HG02571 (cell line): ENCODE results near the gene PTGDR2.
"Not testable (repeated sequence)": the region's sequence is repeated elsewhere in the genome, so short reads cannot be mapped to it uniquely, and the experiment has no call there.

Experiments used
- ATAC-seq: cut with Tn5 transposase; IDR thresholded peaks from one replicate; pipeline ENCODE4 v1.9.1; 2021; ENCODE audit warnings: mild to moderate bottlenecking, moderate library complexity; ENCODE audit not compliant: unreplicated experiment

PTGDR2 gene

GRCh38 chr11:60844045-60844869, 11.5 kb downstream of the PTGDR2 start:
- ATAC-seq: no peak

- ATAC-seq: no peak
These were observed 12.8 kb downstream of the PTGDR2 start for GRCh38 chr11:60842668-60843600.

- peak; percentile 76 for ATAC-seq
These were observed 13.7 kb downstream of the PTGDR2 start, which contains the start of gene CCDC86 for GRCh38 chr11:60841797-60842667. Gene CCDC86, plus strand, starts transcription at chr11:60842113. Its CDS starts 12 bp downstream, at chr11:60842125.

GRCh38 chr11:60840470-60841430, 15.0 kb downstream of the PTGDR2 start:
- ATAC-seq: no peak

DNA sequence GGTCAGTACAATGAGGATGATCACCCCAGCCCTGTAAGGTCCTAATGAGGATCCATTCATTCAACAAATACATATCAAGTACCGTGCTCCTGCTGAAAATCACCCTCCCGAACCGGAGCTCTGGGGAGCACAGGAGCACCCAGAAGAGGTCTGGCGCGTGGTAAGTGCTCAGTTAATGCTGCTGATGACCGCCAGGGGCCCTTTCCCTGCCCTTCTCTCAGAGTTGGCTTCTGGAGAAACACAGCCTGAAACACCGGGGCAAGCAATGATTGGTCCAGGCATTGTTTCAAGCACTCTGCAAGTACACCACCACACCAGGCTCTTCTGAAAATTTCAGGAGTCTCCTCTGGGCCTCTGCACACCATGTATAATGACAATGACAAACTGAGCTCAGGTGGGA, 17.6 kb downstream of the PTGDR2 start:
- ATAC-seq: no peak

DNA sequence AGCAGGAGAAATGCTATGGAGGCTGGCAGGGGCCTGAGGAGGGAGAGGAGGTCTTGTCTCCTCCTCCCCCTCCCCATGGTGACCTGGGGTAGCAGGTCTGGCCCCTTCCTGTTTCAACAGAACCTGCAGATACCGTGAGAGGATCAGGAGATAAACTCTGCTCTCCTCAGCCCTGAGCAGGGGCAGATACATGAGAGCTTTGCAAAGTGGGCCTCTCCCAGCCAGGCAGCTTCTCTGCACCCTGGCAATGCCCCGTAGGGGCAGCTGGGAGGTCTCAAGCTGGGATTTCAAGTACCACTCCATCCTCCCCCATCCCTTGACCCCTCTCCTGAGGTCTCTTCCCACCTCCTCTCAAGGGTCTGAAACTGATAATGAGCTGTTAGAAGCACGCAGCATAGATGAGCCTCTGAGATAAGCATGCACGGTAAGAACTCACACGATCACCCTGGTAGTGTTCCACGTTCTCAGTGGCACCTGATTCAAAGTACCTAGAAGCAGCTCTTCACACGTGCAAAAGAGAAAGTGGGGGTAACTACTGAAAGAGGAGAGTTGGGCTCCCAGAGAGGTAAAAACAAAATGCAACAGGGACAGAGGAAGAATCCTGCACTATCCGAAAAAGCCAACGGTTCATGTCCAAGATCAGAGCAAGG, 18.8 kb downstream of the PTGDR2 start:
- ATAC-seq: no peak

DNA sequence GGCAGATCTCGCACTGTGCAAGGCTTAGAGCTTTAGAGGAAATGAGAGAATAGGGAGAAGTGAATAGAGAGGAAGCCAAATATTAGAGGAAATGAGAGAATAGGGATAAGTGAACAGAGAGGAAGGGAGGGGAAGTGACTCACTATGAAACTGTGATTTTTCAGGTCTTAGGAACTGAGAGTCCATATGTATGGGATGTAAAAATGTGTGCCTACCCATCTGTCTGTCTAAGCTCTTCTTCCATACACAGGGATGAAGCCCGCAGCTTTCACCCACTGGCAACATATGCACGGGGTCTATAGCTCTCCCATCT, 20.3 kb downstream of the PTGDR2 start:
- no peak for ATAC-seq

DNA sequence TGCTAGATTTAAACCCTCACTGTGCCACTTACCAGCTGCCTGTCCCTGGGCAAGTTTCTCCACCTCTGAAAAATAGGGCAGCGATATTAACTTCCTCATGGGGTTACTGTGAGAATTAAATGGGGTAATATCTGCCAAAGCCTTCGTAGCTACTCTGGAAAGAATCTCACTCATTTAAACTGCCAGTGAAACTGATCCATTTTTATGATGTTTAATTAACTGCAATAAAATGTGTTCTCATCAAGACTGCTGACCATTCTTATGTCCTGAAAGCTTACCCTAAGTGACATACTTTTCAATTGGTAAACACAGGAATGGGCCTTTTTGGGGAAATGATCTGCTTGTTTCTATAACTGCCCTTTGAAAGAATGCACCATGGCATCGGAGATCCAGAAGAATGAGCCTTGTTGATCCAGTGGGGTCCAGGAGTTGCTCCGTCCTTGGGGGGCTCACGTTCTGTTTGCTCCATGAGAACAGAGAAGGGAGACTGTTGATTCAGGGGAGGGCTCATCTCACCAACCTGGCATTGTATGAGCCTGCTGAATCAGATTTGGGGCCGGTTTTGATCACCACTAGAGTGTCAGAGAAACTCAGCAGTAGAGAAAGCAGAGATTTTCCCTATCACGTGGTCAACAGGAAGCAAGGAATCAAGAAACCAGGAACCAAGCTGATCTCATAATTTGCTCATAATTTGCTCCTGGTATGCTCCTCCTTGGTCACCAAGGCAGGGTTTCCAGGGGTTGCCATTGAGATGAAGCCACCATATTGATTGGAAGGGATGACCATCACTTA, 20.8 kb downstream of the PTGDR2 start:
- ATAC-seq: no peak

DNA sequence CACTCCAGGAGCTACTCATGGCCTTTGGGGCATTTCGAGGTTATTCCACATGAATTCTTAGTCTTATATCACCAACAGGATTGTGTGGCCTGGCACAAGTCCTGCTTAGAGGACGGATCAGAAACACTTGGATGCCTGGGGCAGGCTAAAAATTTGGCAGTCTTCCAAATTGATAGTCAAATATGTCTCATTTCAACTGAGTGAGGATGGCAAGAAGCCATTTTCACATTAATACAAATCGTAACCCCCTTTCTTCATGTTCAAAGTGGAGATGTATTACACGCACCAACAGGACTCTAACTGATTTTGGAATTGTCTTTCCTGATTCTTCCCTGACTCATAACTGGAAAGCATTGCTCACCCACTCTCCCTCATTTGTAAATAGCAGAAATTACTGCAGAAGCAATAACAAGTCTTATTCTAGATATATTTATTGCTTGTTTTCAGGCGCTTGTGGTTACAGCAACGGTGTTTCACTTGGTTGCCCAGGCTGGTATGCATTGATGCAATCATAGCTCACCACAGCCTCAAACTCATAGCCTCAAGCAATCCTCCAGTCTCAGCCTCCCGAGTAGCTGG, 24.2 kb downstream of the PTGDR2 start:
- no peak for ATAC-seq

- peak; percentile 76 for ATAC-seq
These were observed 24.6 kb downstream of the PTGDR2 start for GRCh38 chr11:60831143-60831500.

DNA sequence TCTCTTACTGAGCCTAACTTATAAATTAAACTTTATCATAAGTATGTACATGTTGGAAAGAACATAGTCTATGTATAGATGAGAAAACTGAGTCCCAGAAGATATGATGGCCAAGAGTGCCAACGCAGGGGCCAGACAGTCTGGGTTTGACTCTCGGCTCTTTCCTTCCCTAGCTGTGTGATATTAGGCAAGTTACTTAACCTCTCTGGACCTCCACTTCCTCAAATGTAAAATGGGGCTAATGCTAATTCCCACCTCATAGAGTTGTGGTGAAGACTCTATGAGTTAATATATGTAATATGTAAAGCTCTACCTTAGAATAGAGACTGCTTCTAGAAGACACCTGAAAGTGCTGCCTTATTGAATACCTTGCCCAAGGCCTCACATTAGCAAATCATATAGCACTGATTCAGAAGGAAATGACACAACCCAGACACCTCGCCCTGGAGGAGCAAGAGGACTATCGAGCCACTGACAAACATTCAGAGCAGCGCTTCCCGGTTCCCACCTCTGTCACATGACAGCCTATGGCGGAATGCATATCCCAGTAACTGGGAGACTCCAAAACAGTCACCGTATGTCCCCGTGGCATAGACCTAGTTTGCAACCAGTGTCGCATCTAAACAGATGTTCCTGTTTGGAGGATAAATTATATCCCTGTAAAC, 25.1 kb downstream of the PTGDR2 start:
- ATAC-seq: peak; percentile 17

- no peak for ATAC-seq
These were observed 30.0 kb downstream of the PTGDR2 start for GRCh38 chr11:60825790-60826189.

DNA sequence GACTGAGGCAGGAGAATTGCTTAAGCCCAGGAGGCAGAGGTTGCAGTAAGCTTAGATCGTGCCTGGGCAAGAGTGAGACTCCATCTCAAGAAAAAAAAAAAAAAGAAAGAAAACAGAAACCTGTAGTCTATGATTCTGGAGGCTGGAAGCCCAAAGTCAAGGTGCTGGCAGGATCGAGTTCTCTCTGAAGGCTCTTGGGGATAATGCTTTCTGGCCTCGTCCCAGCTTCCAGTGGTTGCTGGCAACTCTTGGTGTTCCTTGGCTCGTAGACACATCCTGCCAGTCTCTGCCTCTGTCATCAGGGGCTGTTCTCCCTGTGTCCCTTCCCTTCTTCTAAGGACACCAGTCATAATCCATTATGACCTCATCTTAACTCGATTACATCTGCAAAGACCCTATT, 30.6 kb downstream of the PTGDR2 start:
- ATAC-seq: no peak

DNA sequence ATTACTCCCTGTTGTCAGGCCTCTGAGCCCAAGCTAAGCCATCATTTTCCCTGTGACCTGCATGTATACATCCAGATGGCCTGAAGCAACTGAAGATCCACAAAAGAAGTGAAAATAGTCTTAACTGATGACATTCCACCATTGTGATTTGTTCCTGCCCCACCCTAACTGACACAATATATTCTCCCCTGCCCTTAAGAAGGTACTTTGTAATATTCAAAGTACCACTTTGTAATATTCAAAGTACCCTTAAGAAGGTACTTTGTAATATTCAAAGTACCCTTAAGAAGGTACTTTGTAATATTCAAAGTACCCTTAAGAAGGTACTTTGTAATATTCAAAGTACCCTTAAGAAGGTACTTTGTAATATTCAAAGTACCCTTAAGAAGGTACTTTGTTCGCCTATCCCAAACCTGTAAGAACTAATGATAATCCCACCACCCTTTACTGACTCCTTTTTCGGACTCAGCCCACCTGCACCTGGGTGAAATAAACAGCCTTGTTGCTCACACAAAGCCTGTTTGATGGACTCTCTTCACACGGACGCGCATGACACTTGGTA, 31.9 kb downstream of the PTGDR2 start:
- not testable (repeated sequence) for ATAC-seq

DNA sequence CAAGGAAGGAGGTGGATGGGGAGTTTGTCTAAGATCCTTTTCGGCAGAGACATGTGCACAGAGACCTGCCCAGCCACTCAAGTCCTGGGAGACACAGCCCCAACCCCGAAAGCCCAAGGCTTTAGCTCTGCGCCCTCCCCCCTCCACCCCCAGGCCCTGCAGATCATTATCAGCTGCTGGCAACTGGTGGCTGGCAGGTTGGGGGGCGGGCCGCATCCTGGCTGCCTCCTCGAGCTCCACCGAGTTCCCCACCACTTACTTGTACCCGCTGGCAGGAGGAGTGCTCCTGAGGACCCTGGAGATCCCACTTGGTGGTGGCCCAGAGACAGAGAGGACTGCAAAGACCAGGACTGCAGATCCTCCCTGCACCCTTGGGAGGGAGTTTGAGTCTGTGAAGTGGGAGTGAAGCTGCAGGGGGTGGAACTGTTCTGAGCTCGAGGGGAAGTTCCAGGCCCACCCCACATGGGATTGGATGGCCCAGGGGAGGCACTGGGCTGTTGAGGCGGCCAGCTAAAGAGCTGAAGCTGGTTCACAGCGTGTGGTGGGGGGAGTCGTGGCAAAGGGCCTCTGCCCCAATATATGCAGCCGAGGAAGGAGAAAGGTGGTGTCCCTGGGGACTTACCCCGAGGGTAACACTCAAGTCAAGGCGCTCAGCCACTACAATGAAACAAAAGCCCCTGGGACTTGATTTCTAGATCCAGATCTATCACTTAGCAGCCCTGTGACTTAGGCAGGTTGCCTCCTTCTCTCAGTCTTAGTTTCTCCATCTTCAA, 33.7 kb downstream of the PTGDR2 start:
- ATAC-seq: no peak

DNA sequence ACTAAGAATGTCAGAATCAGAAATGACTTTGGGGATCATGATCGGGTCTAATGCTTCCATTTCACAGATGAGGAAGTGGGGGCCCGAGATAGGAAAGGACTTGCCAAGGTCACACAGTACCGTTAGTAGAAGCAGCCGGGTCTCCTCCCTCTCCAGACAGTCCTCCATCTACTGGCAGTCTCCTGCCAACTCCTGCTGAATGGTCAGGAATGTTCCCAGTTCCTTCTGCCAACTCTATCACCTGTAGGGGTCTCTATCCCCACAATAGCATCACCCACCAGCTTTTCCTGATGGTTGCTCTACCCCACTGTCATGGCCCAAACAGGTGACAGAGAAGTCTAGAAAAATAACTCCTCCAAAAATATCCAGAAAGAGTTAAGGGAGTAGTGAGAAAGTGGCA, 37.7 kb downstream of the PTGDR2 start:
- no peak for ATAC-seq
